ENCODE measurements around the gene TRAK2. TPM values are rescaled to one million over a fixed set of nuclear protein-coding genes. Genes with fewer than 3 reads are reported as not detected.

TRAK2 gene
- total and polyA plus RNA-seq, 9 of the 15 experiments (the other 6 are each of a cell fraction or from before 2014, with no cell fraction given) = 3.4 to 10.4 (median 7.3) TPM

GRCh38 chr2:201378496-201379397 lies 72.5 kb downstream of the TRAK2 start (continued):
- TF ChIP-seq E2F6 (IDR thresholded peaks at IDR 0.05; ENCODE audit: borderline replicate concordance in 1 of 2, extremely low read depth in 1 of 2, insufficient read depth in 1 of 2, insufficient read length in 1 of 2, low read depth in 1 of 2, low read length in 1 of 2, poor library complexity in 1 of 2, severe bottlenecking in 1 of 2) (no peak), FOXA3 (CRISPR knock-in tag; conservative IDR thresholded peaks at IDR 0.05 in 1 of 2, IDR thresholded peaks at IDR 0.05 in 1 of 2) (no peak)

- CTCF ChIA-PET (ENCODE audit: low intra/inter-chr PET ratio) = no interaction called here
- DNase-seq (ENCODE audit: extremely low read depth in 1 of 4, low spot score in 3 of 4) (no peak), FAIRE-seq (no peak), ATAC-seq (peak; percentile 67)
- Histone ChIP-seq H3K79me2 (ENCODE audit: control insufficient read depth, insufficient read depth, low read length) (no peaks in the 10 kb centered on the region), H3K4me2 (ENCODE audit: insufficient read depth, low read length) (no peak overlapping the region), H4K20me1 (replicated peaks; ENCODE audit: control insufficient read depth, insufficient read depth, low read length) (no peaks in the 10 kb centered on the region), H3K9me3 (replicated peaks; ENCODE audit: control insufficient read depth, insufficient read depth, low read depth, low read length) (no peaks in the 10 kb centered on the region), H3K36me3 (ENCODE audit: control insufficient read depth, insufficient read depth, low read length) (peaks cover 15% of the 10 kb centered on the region; the same call in 2 of the 3 replicates), H3K9me1 (ENCODE audit: control insufficient read depth, insufficient read depth, low read length) (no peaks in the 10 kb centered on the region), H3K9ac (ENCODE audit: insufficient read depth in 1 of 2, low read depth in 2 of 2, low read length in 2 of 2) (no peak overlapping the region), H3K4me1 (replicated peaks in 1 of 2; ENCODE audit: control insufficient read depth in 2 of 2, insufficient read depth in 2 of 2, low read length in 2 of 2) (no peaks in the 10 kb centered on the region), H3K27ac (ENCODE audit: extremely low read depth, low read depth, low read length) (no peak overlapping the region), H3K4me3 (no peak overlapping the region), H2AFZ (ENCODE audit: low read depth, low read length) (no peak overlapping the region), H3K27me3 (ENCODE audit: control insufficient read depth in 2 of 2, insufficient read depth in 2 of 2, low read length in 2 of 2) (no peaks in the 10 kb centered on the region)
- BruUV-seq (replicated peaks) = no TSS peak
- intact Hi-C loops (cut with micrococcal nuclease) (no loop called here), in situ Hi-C loops (cut with MboI) (no loop called here)
- POLR2A ChIA-PET = interaction anchor here (0.7 to 2.0 kb wide), 4 partner anchors 10 to 54 kb away, joined by 3 to 4 read pairs (median 4); no protein-coding TSS in a partner anchor
- no peak for TF ChIP-seq GTF2A2 (tag; IDR thresholded peaks at IDR 0.05)
- no peak for TF ChIP-seq YBX1 (IDR thresholded peaks at IDR 0.05)
- no peak for TF ChIP-seq HDAC1 (IDR thresholded peaks at IDR 0.05)
- TF ChIP-seq ERF (CRISPR knock-in tag; IDR thresholded peaks at IDR 0.05) = no peak
- no peak for TF ChIP-seq CUX1 (CRISPR knock-in tag; IDR thresholded peaks at IDR 0.05)
- TF ChIP-seq XRCC5 (IDR thresholded peaks at IDR 0.05; ENCODE audit: low read depth, low read length) = no peak
- no peak for TF ChIP-seq SREBF2 (CRISPR knock-in tag; IDR thresholded peaks at IDR 0.05)
- TF ChIP-seq CBX5 (IDR thresholded peaks at IDR 0.05; ENCODE audit: borderline replicate concordance, low read depth) = no peak
- no peak for TF ChIP-seq TCF7L2 (IDR thresholded peaks at IDR 0.05; ENCODE audit: low read depth, low read length)
- 95% methylated on average over 3 of the region's 3 CpGs for WGBS (ENCODE audit: insufficient coverage, low coverage, missing lambda C conversion rate)
These were observed 74.0 kb downstream of the TRAK2 start for GRCh38 chr2:201377218-201377617.

Data from K562 (cell line).